GM12875 (cell line): ENCODE results near the gene TLR3.

Source experiments
- H3K4me3 ChIP-seq: one replicate; pipeline ENCODE4 v1.5.1; 2011; ENCODE audit warnings: low read depth, low read length, control low read depth
- CTCF ChIP-seq: IDR thresholded peaks from 2 replicates; pipeline ENCODE4 v1.5.1; 2011; ENCODE audit warnings: low read depth, mild to moderate bottlenecking, control low read depth, inconsistent platforms, low read length, moderate library complexity, borderline replicate concordance; ENCODE audit not compliant: insufficient read depth

Gene TLR3

GRCh38 chr4:186074189-186074588 is 5.2 kb downstream of the TLR3 start:
- TF ChIP-seq CTCF = no peak
- no peak overlapping the region for H3K4me3 ChIP-seq

GRCh38 chr4:186078981-186079638 is 10.2 kb downstream of the TLR3 start:
- no peak for TF ChIP-seq CTCF
- no peak overlapping the region for H3K4me3 ChIP-seq

GRCh38 chr4:186079694-186080093 is 10.7 kb downstream of the TLR3 start:
- no peak overlapping the region for H3K4me3 ChIP-seq
- no peak for TF ChIP-seq CTCF

- no peak for TF ChIP-seq CTCF
- H3K4me3 ChIP-seq = no peak overlapping the region
Observed at GRCh38 chr4:186081202-186081807, 12.3 kb downstream of the TLR3 start.

GRCh38 chr4:186082221-186082620 is 13.3 kb downstream of the TLR3 start:
- TF ChIP-seq CTCF = no peak
- no peak overlapping the region for H3K4me3 ChIP-seq

GRCh38 chr4:186088523-186088922 is 19.6 kb downstream of the TLR3 start:
- no peak overlapping the region for H3K4me3 ChIP-seq
- no peak for TF ChIP-seq CTCF

GRCh38 chr4:186092296-186092695 is 23.3 kb downstream of the TLR3 start:
- no peak for TF ChIP-seq CTCF
- no peak overlapping the region for H3K4me3 ChIP-seq
